ENCODE results near the gene PLXDC2.
"Not testable (repeated sequence)": the region's sequence is repeated elsewhere in the genome, so short reads cannot be mapped to it uniquely, and the experiment has no call there.

The PLXDC2 gene

GRCh38 chr10:19816411-19817230, at the start of gene PLXDC2:
Gene PLXDC2 (plus strand): TSS chr10:19816432.
- no peak for DNase-seq

- DNase-seq: no peak
Measured at GRCh38 chr10:19767876-19768275, 48.4 kb upstream of the PLXDC2 start.

GRCh38 chr10:19769826-19770225, 46.4 kb upstream of the PLXDC2 start:
- not testable (repeated sequence) for DNase-seq

- DNase-seq: no peak
Measured at GRCh38 chr10:19772972-19773371, 43.3 kb upstream of the PLXDC2 start.

- no peak for DNase-seq
Measured at GRCh38 chr10:19775296-19775695, 40.9 kb upstream of the PLXDC2 start.

- DNase-seq: no peak
Measured at GRCh38 chr10:19777806-19778205, 38.4 kb upstream of the PLXDC2 start.

GRCh38 chr10:19778996-19779395, 37.2 kb upstream of the PLXDC2 start:
- DNase-seq: no peak

- DNase-seq: no peak
Measured at GRCh38 chr10:19782430-19783089, 33.7 kb upstream of the PLXDC2 start.

GRCh38 chr10:19783721-19784120, 32.5 kb upstream of the PLXDC2 start:
- DNase-seq: no peak

GRCh38 chr10:19785366-19785765, 30.9 kb upstream of the PLXDC2 start:
- DNase-seq: no peak

- DNase-seq: no peak
Measured at GRCh38 chr10:19788075-19788686, 28.1 kb upstream of the PLXDC2 start.

- no peak for DNase-seq
Measured at GRCh38 chr10:19788902-19789301, 27.3 kb upstream of the PLXDC2 start.

GRCh38 chr10:19789607-19790006, 26.6 kb upstream of the PLXDC2 start:
- DNase-seq: no peak

GRCh38 chr10:19791032-19791431, 25.2 kb upstream of the PLXDC2 start:
- DNase-seq: no peak

- no peak for DNase-seq
Measured at GRCh38 chr10:19795684-19796083, 20.5 kb upstream of the PLXDC2 start.

- DNase-seq: no peak
Measured at GRCh38 chr10:19800161-19800560, 16.1 kb upstream of the PLXDC2 start.

GRCh38 chr10:19801369-19801768, 14.9 kb upstream of the PLXDC2 start:
- no peak for DNase-seq

- no peak for DNase-seq
Measured at GRCh38 chr10:19803676-19804075, 12.6 kb upstream of the PLXDC2 start.

GRCh38 chr10:19809481-19809880, 6.8 kb upstream of the PLXDC2 start:
- DNase-seq: no peak

- DNase-seq: no peak
Measured at GRCh38 chr10:19811540-19811939, 4.7 kb upstream of the PLXDC2 start.

GRCh38 chr10:19812976-19813375, 3.3 kb upstream of the PLXDC2 start:
- DNase-seq: no peak

- no peak for DNase-seq
Measured at GRCh38 chr10:19815036-19815730, 1.0 kb upstream of the PLXDC2 start.

- DNase-seq: no peak
Measured at GRCh38 chr10:19815731-19816410, 361 bp upstream of the PLXDC2 start.

All from stimulated activated CD4-positive, alpha-beta T cell treated with anti-CD3 and anti-CD28 coated beads, Interleukin-4, amount 100 ng/mL, for 24 hours (primary cell).